Thyroid gland (tissue), 4 donors: Measurements from ENCODE around the gene UBE2B. TPM values are rescaled to one million over a fixed set of nuclear protein-coding genes. Genes with fewer than 3 reads are reported as not detected.

Source experiments
- DNase-seq, 2 donors: peaks; one replicate each; pipeline ENCODE4 v3.0.0-alpha.2; 2019
- H3K27ac ChIP-seq, 3 donors: fragments of 200-600 bp; sonication (generic); 1 replicate in 2 of 3; 2 replicates in 1 of 3; pipeline ENCODE4 v1.5.1; 2016 to 2019; ENCODE audit warnings: mild to moderate bottlenecking in 1 of 3, moderate library complexity in 1 of 3
- H3K27me3 ChIP-seq: fragments of 200-600 bp; sonication (generic); one replicate; pipeline ENCODE4 v1.5.1; 2019
- H3K36me3 ChIP-seq, 2 donors: fragments of 200-600 bp; sonication (generic); one replicate each; pipeline ENCODE4 v1.5.1; 2016 to 2019
- H3K4me1 ChIP-seq, 2 donors: fragments of 200-600 bp; sonication (generic); one replicate each; pipeline ENCODE4 v1.5.1; 2017 to 2019
- H3K4me3 ChIP-seq, 3 donors: fragments of 200-600 bp; sonication (generic); replicated peaks in 1 of 3; 1 replicate in 2 of 3; 2 replicates in 1 of 3; pipeline ENCODE4 v1.5.1; 2016; ENCODE audit warnings: mild to moderate bottlenecking in 1 of 3
- H3K9me3 ChIP-seq: fragments of 200-600 bp; sonication (generic); one replicate; pipeline ENCODE4 v1.5.1; 2017
- CTCF ChIP-seq, 6 experiments: fragments of 200-600 bp in 3 of 6; fragments of 450-650 bp in 3 of 6; sonication (generic) in 3 of 6; IDR thresholded peaks; one replicate each; pipeline ENCODE4 v1.5.1; 2016 to 2019; ENCODE audit warnings: antibody characterized with exemption in 6 of 6, mild to moderate bottlenecking in 2 of 6, inconsistent platforms in 1 of 6, moderate library complexity in 1 of 6
- POLR2A ChIP-seq, 2 donors: fragments of 450-650 bp; IDR thresholded peaks; one replicate each; pipeline ENCODE4 v1.6.1; 2017; ENCODE audit warnings: antibody characterized with exemption in 2 of 2, mild to moderate bottlenecking in 2 of 2, moderate library complexity in 1 of 2
- WGBS, 2 donors: methylation state at CpG; one replicate each; pipeline ENCODE4 v1.1.5; 2017; 5-methylcytosine and 5-hydroxymethylcytosine counted together
- intact Hi-C: fragments of 100-400 bp; cut with DNase I; formaldehyde crosslinking; loops from one replicate; pipeline ENCODE4 v1.15.1; 2023
- total RNA-seq, 4 donors: library from RNA; depleted of rRNA; stranded (reverse); fragments of >200 nt; gene quantifications; one replicate each; pipeline ENCODE4 v1.2.3, GENCODE V29; 2016

The UBE2B gene
- total RNA-seq, 4 donors from 2014 or later = 36.8 to 83.2 (median 41.2) TPM

- intact Hi-C loops = no loop called here
- Histone ChIP-seq H3K4me1 (peaks cover 45 to 53% of the 10 kb centered on the region in 2 donors), H3K9me3 (no peaks in the 10 kb centered on the region), H3K36me3 (no peaks in the 10 kb centered on the region), H3K27ac (peak overlapping the region; percentile 91 to 96 (median 92)), H3K4me3 (no peak overlapping the region), H3K27me3 (no peaks in the 10 kb centered on the region)
- peak in 2 of 6 experiments; percentile 9 to 12 for TF ChIP-seq CTCF (IDR thresholded peaks at IDR 0.05)
- TF ChIP-seq POLR2A (IDR thresholded peaks at IDR 0.05) = peak in 1 of 2 donors; percentile 60
- DNase-seq = peak; percentile 99
- WGBS, 2 donors = 7 to 9% methylated on average over 7 of the region's 7 CpGs
These were observed 67.9 kb downstream of the UBE2B start for GRCh38 chr5:134439210-134439654.

GRCh38 chr5:134440201-134440755 lies 68.9 kb downstream of the UBE2B start:
- Histone ChIP-seq H3K4me1 (peaks cover 45 to 52% of the 10 kb centered on the region in 2 donors), H3K27ac (peak overlapping the region; percentile 91 to 96 (median 92)), H3K9me3 (no peaks in the 10 kb centered on the region), H3K36me3 (no peaks in the 10 kb centered on the region), H3K27me3 (no peaks in the 10 kb centered on the region), H3K4me3 (no peak overlapping the region)
- no peak for DNase-seq
- no peak for TF ChIP-seq POLR2A (IDR thresholded peaks at IDR 0.05)
- TF ChIP-seq CTCF (IDR thresholded peaks at IDR 0.05) = no peak
- 63 to 64% methylated on average over 3 of the region's 3 CpGs for WGBS, 2 donors
- intact Hi-C loops = no loop called here

Other genes starting within 250 kb of the UBE2B start
- gene SKP1, start 194.6 kb upstream of the UBE2B start, total RNA-seq = 100 to 1,000 TPM; 234 to 418 (median 346) TPM
- 100 to 1,000 TPM in 3 of 4 donors, 10 to 100 TPM in 1; 78.2 to 220 (median 174) TPM for gene PPP2CA, start 145.5 kb upstream of the UBE2B start, total RNA-seq
- 1 to 10 TPM in 3 of 4 donors, not detected in 1; 1.3 to 6.6 (median 5.5) TPM for gene CDKL3, start 4.4 kb upstream of the UBE2B start, total RNA-seq
- 10 to 100 TPM; 27.9 to 42.3 (median 34.8) TPM for gene CDKN2AIPNL, start 40.3 kb downstream of the UBE2B start, total RNA-seq
- 100 to 1,000 TPM in 1 of 4 donors, 10 to 100 TPM in 3; 51.7 to 116 (median 76.6) TPM for gene JADE2, start 154.1 kb downstream of the UBE2B start, total RNA-seq